HEK293T (cell line): ENCODE measurements around the gene NXPH4.

Source experiments
- CTCF ChIA-PET: fragments of 350-600 bp; formaldehyde crosslinking; extraction: SDS; loops from one replicate; lab custom pipeline; 2021; ENCODE audit warnings: antibody characterized with exemption, inconsistent platforms; lab: Yijun Ruan, JAX
- POLR2A ChIA-PET: fragments of 350-600 bp; formaldehyde crosslinking; extraction: SDS; loops from one replicate; lab custom pipeline; 2020; ENCODE audit warnings: antibody characterized with exemption, inconsistent platforms; lab: Yijun Ruan, JAX
- DNase-seq: peaks from one replicate; pipeline ENCODE4 v3.0.0; 2012; ENCODE audit warnings: mixed read lengths; ENCODE audit errors: extremely low spot score
- ARNT ChIP-seq: fragments of 450-650 bp; IDR thresholded peaks from 2 replicates; pipeline ENCODE4 v1.6.1; 2017; ENCODE audit warnings: mild to moderate bottlenecking
- BHLHE40 ChIP-seq: fragments of 450-650 bp; IDR thresholded peaks from 2 replicates; pipeline ENCODE4 v1.6.1; 2016; ENCODE audit warnings: mild to moderate bottlenecking, moderate library complexity, borderline replicate concordance
- CTBP1 ChIP-seq: fragments of 450-650 bp; IDR thresholded peaks from 2 replicates; pipeline ENCODE4 v1.6.1; 2016; ENCODE audit warnings: borderline replicate concordance
- ELF4 ChIP-seq: fragments of 450-650 bp; IDR thresholded peaks from 2 replicates; pipeline ENCODE4 v1.6.1; 2017; ENCODE audit warnings: antibody characterized with exemption
- FOXA1 ChIP-seq: fragments of 450-650 bp; IDR thresholded peaks from 2 replicates; pipeline ENCODE4 v1.6.1; 2016; ENCODE audit warnings: mild to moderate bottlenecking
- FOXK2 ChIP-seq: fragments of 450-650 bp; IDR thresholded peaks from 2 replicates; pipeline ENCODE4 v1.6.1; 2016; ENCODE audit warnings: mild to moderate bottlenecking
- FOXM1 ChIP-seq: fragments of 450-650 bp; IDR thresholded peaks from 2 replicates; pipeline ENCODE4 v1.6.1; 2017; ENCODE audit warnings: mild to moderate bottlenecking, borderline replicate concordance
- HDGF ChIP-seq: fragments of 450-650 bp; IDR thresholded peaks from 2 replicates; pipeline ENCODE4 v1.6.1; 2017; ENCODE audit warnings: antibody characterized with exemption, borderline replicate concordance
- L3MBTL2 ChIP-seq: fragments of 450-650 bp; conservative IDR thresholded peaks from 2 replicates; pipeline ENCODE4 v1.6.1; 2016; ENCODE audit warnings: mild to moderate bottlenecking
- LEF1 ChIP-seq: fragments of 450-650 bp; IDR thresholded peaks from 2 replicates; pipeline ENCODE4 v1.6.1; 2017; ENCODE audit warnings: mild to moderate bottlenecking, borderline replicate concordance
- NFRKB ChIP-seq: fragments of 450-650 bp; IDR thresholded peaks from 2 replicates; pipeline ENCODE4 v1.6.1; 2016; ENCODE audit warnings: mild to moderate bottlenecking, moderate library complexity
- PKNOX1 ChIP-seq: fragments of 450-650 bp; IDR thresholded peaks from 2 replicates; pipeline ENCODE4 v1.6.1; 2016
- SP1 ChIP-seq: fragments of 450-650 bp; IDR thresholded peaks from 2 replicates; pipeline ENCODE4 v1.6.1; 2017
- SUZ12 ChIP-seq: fragments of 450-650 bp; IDR thresholded peaks from 2 replicates; pipeline ENCODE4 v1.6.1; 2016; ENCODE audit warnings: mild to moderate bottlenecking
- TARDBP ChIP-seq: fragments of 450-650 bp; IDR thresholded peaks from 2 replicates; pipeline ENCODE4 v1.6.1; 2016
- ZNF384 ChIP-seq: fragments of 450-650 bp; IDR thresholded peaks from 2 replicates; pipeline ENCODE4 v1.6.1; 2016

NXPH4 gene

DNA sequence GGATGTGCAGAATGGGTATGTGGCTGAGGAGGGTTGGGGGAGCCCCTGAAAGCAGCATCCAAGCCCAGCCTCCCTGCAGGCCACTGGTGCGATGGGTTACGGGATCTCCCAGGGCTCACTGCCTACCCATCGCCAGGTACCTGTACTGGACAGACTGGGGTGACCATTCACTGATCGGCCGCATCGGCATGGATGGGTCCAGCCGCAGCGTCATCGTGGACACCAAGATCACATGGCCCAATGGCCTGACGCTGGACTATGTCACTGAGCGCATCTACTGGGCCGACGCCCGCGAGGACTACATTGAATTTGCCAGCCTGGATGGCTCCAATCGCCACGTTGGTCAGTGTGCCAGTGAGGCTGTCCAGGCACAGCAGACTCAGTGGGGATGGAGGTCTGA, 18.3 kb upstream of the NXPH4 start:
- no peak for TF ChIP-seq FOXM1
- no peak for TF ChIP-seq HDGF
- TF ChIP-seq FOXK2: no peak
- TF ChIP-seq PKNOX1: no peak
- TF ChIP-seq ELF4: no peak
- no peak for TF ChIP-seq FOXA1
- no peak for TF ChIP-seq CTBP1
- no peak for TF ChIP-seq LEF1
- TF ChIP-seq SP1: no peak
- no peak for TF ChIP-seq NFRKB
- TF ChIP-seq ZNF384: no peak
- CTCF ChIA-PET: interaction anchor here (0.8 to 0.9 kb wide), 2 partner anchors 16 to 22 kb away, joined by 3 to 5 read pairs; no protein-coding TSS in a partner anchor
- no peak for DNase-seq
- POLR2A ChIA-PET: interaction anchor here (1.1 kb wide), 1 partner anchor 31 kb away, joined by 3 read pairs; the partner anchor contains the start of gene SHMT2

DNA sequence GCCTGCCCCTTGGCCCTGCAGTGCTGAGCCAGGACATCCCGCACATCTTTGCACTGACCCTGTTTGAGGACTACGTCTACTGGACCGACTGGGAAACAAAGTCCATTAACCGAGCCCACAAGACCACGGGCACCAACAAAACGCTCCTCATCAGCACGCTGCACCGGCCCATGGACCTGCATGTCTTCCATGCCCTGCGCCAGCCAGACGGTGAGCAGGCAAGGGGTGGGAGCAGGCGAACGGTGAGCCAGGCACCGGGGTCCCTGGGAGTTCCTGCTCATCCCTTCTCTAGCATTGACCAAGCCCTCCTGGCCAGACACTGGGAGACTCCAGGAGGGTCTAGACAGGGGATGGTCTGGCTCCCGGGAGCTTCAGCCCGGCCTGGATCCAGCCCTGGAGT, 17.4 kb upstream of the NXPH4 start:
- no peak for DNase-seq
- ChIA-PET POLR2A (no interaction called here), CTCF (no interaction called here)
- TF ChIP-seq CTBP1 (no peak), FOXK2 (no peak), FOXA1 (no peak), LEF1 (no peak), ZNF384 (no peak), L3MBTL2 (no peak), ARNT (no peak), HDGF (no peak), FOXM1 (no peak), ELF4 (no peak), BHLHE40 (no peak), PKNOX1 (no peak), SUZ12 (no peak), SP1 (no peak), NFRKB (no peak), TARDBP (no peak)

DNA sequence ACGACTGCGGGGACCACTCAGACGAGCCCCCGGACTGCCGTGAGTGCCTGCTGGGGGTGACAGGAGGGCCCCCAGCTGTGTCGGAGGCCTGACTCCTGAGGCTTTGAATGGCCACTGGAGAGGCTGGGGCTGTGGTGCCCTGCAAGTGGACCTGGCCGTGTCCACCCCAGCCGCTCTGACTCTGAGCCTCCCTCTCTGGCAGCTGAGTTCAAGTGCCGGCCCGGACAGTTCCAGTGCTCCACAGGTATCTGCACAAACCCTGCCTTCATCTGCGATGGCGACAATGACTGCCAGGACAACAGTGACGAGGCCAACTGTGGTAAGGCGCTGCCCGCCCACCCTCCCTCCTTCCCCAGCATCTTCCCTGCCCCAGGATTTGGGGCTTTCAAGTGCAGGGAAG, 16.1 kb upstream of the NXPH4 start:
- no peak for DNase-seq
- TF ChIP-seq FOXA1: no peak
- TF ChIP-seq BHLHE40: no peak
- no peak for TF ChIP-seq FOXM1
- TF ChIP-seq ZNF384: no peak
- TF ChIP-seq SP1: no peak
- ChIA-PET CTCF (no interaction called here), POLR2A (no interaction called here)

DNA sequence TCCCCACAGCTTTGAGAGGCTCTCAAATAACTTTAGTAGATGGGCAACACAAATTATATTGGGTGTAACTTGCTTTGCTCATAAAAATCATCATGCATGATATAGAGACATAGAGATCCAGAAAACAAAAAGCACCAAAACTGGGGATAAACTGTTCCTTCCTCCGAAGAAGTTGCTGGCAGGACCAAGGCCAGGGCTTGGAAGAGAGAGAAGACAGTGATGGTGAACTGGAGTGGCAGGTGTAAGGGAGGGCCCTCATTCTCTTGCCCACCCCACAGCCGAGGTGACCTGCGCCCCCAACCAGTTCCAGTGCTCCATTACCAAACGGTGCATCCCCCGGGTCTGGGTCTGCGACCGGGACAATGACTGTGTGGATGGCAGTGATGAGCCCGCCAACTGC, 15.4 kb upstream of the NXPH4 start:
- CTCF ChIA-PET: no interaction called here
- TF ChIP-seq NFRKB (no peak), L3MBTL2 (no peak), LEF1 (no peak), FOXA1 (no peak), SP1 (no peak), FOXM1 (no peak), ARNT (no peak), TARDBP (no peak)
- POLR2A ChIA-PET: no interaction called here
- DNase-seq: no peak

GRCh38 chr12:57201631-57202030, 15.0 kb upstream of the NXPH4 start:
- CTCF ChIA-PET: no interaction called here
- TF ChIP-seq ELF4: no peak
- no peak for TF ChIP-seq SUZ12
- no peak for TF ChIP-seq PKNOX1
- no peak for TF ChIP-seq NFRKB
- TF ChIP-seq L3MBTL2: no peak
- TF ChIP-seq FOXA1: no peak

DNA sequence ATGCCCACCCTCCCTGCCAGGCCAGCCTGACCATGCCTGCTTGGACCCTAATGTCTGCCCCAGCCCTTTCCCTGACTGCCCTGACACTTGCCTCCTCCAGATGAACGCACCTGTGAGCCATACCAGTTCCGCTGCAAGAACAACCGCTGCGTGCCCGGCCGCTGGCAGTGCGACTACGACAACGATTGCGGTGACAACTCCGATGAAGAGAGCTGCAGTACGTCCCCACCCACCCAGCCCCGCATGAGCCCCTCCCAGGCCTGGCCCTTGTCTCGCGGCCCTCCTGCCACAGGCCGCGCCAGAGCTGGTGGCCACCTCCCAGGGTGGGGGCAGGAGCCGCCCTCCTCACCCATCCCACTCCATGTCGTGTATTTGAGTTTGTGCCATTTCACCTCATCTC, 14.3 kb upstream of the NXPH4 start:
- ChIA-PET CTCF (no interaction called here), POLR2A (no interaction called here)
- TF ChIP-seq FOXM1 (no peak), PKNOX1 (no peak), ELF4 (no peak), LEF1 (no peak), BHLHE40 (no peak), HDGF (no peak), L3MBTL2 (no peak), FOXK2 (no peak), SUZ12 (no peak), ARNT (no peak), TARDBP (no peak), ZNF384 (no peak), CTBP1 (no peak), NFRKB (no peak), SP1 (no peak)
- no peak for DNase-seq

More at GRCh38 chr12:57201631-57202030, 15.0 kb upstream of the NXPH4 start:
- no peak for DNase-seq
- POLR2A ChIA-PET: no interaction called here
